ENCODE measurements around the gene CIPC.
A peak's percentile ranks its signal among the peaks of the same experiment; 100 is the strongest.

The CIPC gene

DNA sequence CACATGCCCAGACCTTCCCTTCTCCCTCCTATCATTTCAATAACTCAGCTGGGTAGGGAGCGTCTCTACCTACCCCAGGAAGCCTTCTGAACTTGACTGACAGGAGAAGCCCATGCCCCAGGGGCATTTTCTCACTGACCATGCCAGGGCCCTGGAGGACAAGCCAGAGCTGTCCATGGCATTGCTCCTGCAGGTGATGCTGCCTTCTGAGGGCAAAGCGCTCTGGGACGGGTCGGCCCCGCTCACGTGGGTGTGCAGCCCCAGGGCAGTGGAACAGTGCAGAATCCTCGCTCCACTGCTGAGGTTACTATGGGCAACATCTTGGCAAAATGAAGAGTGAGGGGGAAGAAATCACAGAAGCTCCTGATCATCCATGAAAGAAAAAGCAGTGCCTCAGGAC is 28.5 kb upstream of the CIPC start:
- no peak for DNase-seq (ENCODE audit: low read depth in 2 of 2)

DNA sequence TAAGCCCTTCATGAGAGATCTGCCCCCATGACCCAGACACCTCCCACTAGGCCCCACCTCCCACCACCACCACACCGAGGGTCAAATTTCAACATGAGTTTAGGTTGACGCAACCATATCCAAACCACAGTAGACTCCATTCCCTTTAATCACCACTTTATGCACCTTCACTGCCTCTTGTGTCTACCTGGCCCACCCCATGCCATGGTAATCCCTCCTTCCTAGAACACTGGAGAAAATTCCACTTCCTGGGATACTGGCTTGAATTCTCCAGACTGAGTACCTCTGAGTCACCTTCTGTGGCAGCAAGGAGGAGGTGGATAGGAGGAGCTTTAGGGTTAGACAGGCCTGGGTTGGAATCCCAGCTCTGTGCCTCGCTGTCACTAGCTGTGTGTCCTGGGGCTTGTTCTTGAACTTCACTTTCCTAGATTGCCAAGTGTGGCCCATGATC is 26.1 kb upstream of the CIPC start:
- DNase-seq (ENCODE audit: low read depth in 2 of 2) = no peak

DNA sequence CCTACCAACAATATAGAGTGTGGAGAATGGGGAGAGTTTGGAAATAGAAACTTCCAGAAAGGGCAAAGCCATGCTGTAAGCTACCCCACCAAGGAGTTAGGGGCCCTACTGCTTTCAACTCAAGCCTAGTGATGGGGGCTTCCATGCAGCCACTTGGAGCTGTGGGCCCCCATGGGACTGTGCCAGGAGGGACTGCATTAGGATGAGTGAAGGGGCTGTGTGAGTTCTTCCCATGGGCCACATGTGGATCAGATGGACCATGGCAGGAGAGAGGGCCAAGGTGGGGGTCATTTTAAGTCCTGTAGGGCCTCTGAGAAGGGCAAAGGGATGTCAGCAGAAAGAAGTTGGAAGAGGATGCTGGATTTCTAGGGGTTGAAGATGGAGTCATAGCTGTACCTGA is 23.1 kb upstream of the CIPC start:
- DNase-seq (ENCODE audit: low read depth in 2 of 2) = no peak

- no peak for DNase-seq (ENCODE audit: low read depth in 2 of 2)
Measured at GRCh38 chr14:77076113-77076631, 21.9 kb upstream of the CIPC start.

- DNase-seq (ENCODE audit: low read depth in 2 of 2) = no peak
Measured at GRCh38 chr14:77077040-77077439, 21.0 kb upstream of the CIPC start.

DNA sequence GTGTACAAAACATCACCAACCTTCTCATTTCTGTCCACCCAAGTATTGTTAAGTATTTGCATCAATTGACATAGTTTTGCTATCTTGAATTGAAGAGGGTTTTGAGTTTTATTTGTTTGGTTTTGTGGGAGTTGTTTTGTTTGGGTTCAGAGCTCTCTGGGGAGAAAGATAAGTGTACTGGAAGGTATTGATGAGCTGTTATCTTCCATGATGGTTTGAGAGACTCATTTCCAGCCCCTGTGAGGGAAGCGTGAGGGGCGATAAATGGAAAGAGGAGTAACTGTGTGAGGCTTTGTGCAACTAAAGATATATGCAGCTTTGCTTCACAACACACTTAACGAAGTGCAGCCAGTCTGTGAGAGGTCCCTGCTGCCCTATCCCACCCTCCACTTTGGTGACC is 15.7 kb upstream of the CIPC start:
- DNase-seq (ENCODE audit: low read depth in 2 of 2) = no peak

- no peak for DNase-seq (ENCODE audit: low read depth in 2 of 2)
Measured at GRCh38 chr14:77083082-77083481, 15.0 kb upstream of the CIPC start.

DNA sequence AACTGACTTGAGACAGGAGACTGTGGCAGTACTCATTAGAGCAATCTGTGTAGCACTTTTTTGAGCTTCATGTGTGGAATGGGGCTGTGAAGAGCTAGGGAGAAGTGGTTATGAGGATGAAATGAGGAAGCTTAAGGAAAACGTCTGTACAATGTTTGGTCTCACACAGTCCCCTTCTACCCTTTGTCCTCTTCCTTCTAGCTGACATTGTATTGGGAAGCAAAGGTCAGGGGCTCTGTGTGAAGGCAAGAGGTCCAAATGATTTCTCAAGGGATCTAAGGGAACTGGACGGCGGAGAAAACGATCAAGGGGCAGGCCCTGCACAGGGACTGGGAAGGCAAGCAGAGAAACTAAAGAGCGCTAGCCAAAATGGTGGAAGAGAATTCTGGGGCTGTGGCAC is 13.1 kb upstream of the CIPC start:
- no peak for DNase-seq (ENCODE audit: low read depth in 2 of 2)

DNA sequence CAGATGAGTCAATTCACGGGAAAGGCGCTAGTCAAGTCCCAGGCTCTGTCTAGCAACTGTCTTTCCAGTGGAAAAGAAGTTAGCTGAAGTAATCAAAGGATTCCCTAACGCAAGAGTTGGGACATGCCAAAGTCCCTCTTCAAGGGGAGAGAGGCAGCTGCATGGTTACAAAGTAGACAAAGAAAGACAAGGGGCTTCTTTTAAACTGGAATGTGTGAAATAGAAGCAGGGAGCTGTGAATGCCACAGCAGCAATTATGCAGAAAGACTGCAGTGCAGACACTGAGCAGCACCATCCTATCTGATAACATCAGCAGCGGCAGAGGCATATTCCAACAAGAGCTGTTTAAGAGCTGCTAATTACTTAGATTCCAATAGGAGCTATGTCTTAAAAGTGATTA is 12.5 kb upstream of the CIPC start:
- no peak for DNase-seq (ENCODE audit: low read depth in 2 of 2)

GRCh38 chr14:77086017-77086727 is 11.9 kb upstream of the CIPC start:
- no peak for DNase-seq (ENCODE audit: low read depth in 2 of 2)

- DNase-seq (ENCODE audit: low read depth in 2 of 2) = no peak
Measured at GRCh38 chr14:77086951-77087350, 11.1 kb upstream of the CIPC start.

GRCh38 chr14:77087631-77088030 is 10.4 kb upstream of the CIPC start:
- DNase-seq (ENCODE audit: low read depth in 2 of 2) = no peak

- no peak for DNase-seq (ENCODE audit: low read depth in 2 of 2)
Measured at GRCh38 chr14:77088219-77088618, 9.8 kb upstream of the CIPC start.

DNA sequence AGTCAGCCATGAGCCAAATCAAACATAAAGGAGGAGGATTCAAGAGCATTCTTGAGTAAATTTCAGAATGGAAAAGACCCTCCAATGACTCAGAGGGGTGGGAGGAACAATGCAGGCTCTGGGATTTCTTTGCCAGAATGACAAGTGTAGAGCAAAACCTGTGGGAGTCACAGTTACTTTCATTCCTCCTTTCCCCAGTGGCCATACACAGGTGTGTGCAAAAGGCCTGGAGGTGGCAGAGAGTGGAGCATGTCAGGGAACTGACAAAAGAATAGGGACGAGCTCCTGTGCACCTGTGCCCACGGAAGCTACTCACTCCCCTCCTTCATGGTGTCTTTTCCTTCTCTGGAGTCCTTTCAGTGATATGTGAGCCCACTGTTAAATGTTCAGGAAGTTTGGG is 9.4 kb upstream of the CIPC start:
- DNase-seq (ENCODE audit: low read depth in 2 of 2) = no peak

- DNase-seq (ENCODE audit: low read depth in 2 of 2) = no peak
Measured at GRCh38 chr14:77091518-77091917, 6.5 kb upstream of the CIPC start.

- DNase-seq (ENCODE audit: low read depth in 2 of 2) = no peak
Measured at GRCh38 chr14:77092676-77093075, 5.4 kb upstream of the CIPC start.

- peak; percentile 56 to 66 for DNase-seq (ENCODE audit: low read depth in 2 of 2)
Measured at GRCh38 chr14:77094672-77095284, 3.3 kb upstream of the CIPC start.

- DNase-seq (ENCODE audit: low read depth in 2 of 2) = no peak
Measured at GRCh38 chr14:77097006-77097699, 905 bp upstream of the CIPC start.

DNA sequence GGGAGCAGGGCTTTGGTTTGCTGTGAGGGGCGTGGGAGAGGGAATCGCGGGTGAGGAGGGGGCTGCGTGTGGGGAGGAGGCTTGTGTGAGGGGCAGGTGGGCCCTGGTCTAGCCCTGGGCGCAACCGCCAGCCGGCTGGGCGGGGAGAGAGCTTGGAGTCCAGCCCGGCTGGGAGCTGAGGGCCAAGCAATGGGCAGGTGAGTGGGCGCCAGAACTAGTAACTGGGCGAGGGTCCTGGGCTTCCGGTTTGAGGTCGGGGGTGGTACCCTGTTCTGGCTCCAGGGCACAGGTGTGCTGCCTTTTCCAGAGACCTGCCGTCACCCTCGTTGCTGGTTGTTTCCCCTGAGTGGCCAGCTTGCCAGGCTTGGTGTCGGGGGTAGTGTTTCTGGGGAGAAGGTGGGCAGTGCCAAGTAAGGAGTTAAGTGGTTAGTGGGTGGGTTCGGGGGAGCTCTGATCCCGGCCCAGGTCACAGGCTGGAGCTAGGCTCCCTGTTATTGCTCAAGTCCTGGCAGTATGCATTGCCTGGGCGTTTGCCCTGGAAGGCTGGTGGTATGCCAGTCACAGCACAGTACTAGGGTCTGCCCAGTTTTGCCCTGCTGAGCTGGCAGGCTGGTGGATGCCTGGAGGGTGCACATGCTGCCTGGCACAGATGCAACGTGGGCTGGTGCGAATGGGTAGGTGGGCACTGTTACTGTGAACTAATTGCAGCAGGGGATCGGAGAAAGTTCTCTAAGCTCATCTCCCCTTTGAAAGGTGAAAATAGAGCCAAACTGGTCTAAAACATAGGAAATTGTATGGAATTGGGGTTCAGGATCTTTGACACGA is 683 bp downstream of the CIPC start:
- no peak for DNase-seq (ENCODE audit: low read depth in 2 of 2)

- DNase-seq (ENCODE audit: low read depth in 2 of 2) = no peak
Measured at GRCh38 chr14:77099425-77100167, 1.5 kb downstream of the CIPC start.

GRCh38 chr14:77100961-77101360 is 2.9 kb downstream of the CIPC start:
- DNase-seq (ENCODE audit: low read depth in 2 of 2) = no peak
